ENCODE measurements around the gene RBM39.
"Not testable (repeated sequence)": the region's sequence is repeated elsewhere in the genome, so short reads cannot be mapped to it uniquely, and the experiment has no call there.

The RBM39 gene

GRCh38 chr20:35705894-35706293, 36.2 kb downstream of the RBM39 start:
- DNase-seq (ENCODE audit: low read depth), result not testable (repeated sequence)

DNA sequence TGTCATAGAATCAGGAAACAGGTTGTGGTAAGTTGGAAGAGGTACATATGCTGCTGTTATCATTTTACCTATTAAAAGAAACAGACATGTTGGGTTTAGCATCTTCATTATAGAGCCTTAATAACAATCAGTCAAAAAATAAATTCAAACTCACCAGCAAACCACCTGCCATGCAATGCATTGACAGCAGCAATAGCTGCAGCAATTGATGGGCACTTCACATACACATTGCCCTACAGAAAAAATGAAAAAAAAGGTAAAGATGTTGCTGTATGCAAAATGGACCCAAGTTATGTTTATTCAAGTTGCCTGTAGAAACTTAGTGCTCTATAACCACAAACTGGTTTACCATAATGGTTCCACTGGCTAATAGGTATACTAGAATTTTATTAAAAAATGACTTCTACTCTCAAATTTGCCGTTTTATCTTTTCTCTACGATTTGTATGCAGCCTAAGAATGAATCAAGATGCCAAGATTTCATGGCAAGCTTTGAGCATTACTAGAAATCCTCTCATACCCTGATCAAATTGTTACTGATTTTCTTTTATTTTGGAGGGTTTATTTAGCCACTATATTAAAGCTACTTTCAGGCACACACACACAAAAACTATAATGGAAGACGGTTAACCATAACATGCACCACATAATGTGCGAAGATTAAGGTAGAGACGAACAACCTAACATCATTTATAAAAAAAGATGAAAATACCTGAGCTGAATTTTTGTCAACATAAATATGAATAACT, 37.4 kb downstream of the RBM39 start:
- DNase-seq (ENCODE audit: low read depth), result no peak

DNA sequence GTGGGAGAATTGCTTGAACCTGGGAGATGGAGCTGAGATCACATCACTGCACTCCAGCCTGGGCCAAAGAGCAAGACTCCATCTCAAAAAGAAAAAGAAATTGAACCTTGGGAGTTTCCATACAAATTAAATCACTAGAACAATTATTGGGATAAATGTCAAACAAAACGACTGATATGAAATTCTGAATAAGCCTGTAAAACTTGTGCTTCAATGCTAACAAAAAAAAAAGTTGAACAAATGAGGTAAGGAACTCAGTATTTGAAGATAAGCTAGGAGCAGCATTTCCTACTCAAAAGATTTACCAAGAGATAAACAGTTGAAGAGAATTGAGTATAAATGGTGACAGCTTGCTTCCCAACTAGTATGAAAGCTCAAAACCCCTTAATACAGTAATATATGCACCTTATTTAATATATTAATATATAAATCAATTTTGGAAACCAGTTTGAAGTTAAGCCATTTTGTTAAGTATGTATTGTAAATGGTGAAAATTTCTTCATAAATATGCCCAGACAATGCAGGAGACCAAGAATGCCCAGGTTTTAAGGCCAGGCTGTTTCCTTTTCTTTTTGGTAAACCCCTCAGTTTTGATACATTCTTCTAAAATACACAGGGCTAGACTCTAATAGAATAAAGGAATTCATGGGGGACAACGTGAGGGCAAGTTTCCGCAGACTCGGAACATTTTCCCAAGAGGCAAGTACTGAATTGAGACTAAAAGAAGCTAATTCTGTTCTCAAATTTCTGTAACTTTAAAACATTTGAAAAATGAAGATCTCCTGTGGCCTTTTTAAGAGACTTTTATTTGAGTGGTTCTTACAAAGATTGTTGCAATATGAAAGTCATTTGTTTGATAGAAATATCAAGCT, 39.0 kb downstream of the RBM39 start:
- no peak for DNase-seq (ENCODE audit: low read depth)

GRCh38 chr20:35702051-35702823, 39.8 kb downstream of the RBM39 start:
- peak; percentile 71 for DNase-seq (ENCODE audit: low read depth)

GRCh38 chr20:35700625-35701148, 41.4 kb downstream of the RBM39 start:
- no peak for DNase-seq (ENCODE audit: low read depth)

GRCh38 chr20:35699957-35700624, 42.0 kb downstream of the RBM39 start:
- no peak for DNase-seq (ENCODE audit: low read depth)

GRCh38 chr20:35699127-35699956, 42.7 kb downstream of the RBM39 start, which contains the start of the genes NFS1 and ROMO1:
NFS1 (minus strand) TSS chr20:35699352; CDS start chr20:35699288, 64 bp downstream.
ROMO1 (plus strand) TSS chr20:35699405; CDS start chr20:35699633, 228 bp downstream.
- peak; percentile 83 for DNase-seq (ENCODE audit: low read depth)

DNA sequence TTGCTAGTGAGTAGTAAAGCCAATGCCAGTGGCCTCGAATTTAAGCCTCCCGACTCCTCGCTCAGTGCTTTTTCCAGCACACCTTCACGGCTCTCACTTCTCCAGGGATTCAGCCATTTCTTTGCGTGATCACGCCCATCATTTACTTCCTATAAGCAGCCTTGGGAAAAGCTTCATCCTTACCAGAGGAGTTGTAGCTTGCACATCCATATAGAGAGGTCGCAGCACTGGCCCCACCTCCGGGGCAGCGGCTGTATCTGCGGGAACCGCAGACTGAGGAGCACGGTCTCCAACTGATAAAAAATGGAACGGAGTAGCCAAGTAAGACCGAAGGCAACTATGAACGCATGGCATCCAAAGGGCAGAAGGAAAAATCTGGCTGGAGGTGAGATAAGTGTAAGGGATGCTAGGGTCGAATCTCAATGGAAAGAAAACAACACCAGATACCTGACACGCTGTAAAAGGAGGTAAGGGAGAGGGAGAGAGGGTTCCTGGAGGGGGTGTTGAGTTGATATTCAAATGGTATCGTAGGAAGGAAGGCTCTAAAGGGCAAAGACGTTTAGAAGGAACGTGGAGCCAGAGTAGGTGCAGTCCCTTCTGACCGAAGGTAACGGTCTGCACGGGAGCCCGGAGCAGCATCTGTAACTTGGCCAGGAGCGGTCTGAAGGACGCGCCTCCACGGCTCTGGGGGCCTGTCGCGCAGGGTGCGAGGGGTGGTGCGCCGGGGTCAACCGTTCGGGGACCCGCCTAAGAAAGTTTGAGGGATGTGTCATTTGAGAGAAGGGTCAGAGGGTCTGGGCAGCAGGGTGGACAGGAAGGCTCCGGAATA, 43.5 kb downstream of the RBM39 start:
- peak; percentile 30 for DNase-seq (ENCODE audit: low read depth)

GRCh38 chr20:35697696-35698297, 44.3 kb downstream of the RBM39 start:
- no peak for DNase-seq (ENCODE audit: low read depth)

GRCh38 chr20:35695978-35696377, 46.1 kb downstream of the RBM39 start:
- no peak for DNase-seq (ENCODE audit: low read depth)

DNA sequence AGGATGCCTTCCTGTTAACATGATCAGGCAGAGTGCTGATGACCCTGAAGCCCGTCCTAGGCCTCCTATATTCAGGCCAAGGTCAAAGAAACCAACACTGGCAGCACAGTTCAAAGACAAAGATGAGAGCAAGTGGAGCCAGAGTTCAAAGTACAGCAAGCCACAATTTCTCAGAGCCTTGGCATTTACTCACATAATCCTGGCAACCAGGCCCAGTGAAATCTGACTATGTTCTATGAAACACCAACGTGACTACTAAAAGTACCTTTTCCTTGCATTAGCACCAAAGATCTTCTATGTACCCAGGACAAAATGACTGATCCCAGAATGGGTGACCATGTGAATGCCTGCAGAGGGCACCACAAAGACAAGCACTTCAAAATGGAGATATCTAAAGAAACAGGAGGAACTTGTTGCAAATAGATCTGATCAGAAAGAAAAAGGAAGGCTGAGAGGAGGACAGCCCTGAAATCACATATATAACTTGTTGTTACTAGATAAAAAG, 46.8 kb downstream of the RBM39 start:
- no peak for DNase-seq (ENCODE audit: low read depth)

DNA sequence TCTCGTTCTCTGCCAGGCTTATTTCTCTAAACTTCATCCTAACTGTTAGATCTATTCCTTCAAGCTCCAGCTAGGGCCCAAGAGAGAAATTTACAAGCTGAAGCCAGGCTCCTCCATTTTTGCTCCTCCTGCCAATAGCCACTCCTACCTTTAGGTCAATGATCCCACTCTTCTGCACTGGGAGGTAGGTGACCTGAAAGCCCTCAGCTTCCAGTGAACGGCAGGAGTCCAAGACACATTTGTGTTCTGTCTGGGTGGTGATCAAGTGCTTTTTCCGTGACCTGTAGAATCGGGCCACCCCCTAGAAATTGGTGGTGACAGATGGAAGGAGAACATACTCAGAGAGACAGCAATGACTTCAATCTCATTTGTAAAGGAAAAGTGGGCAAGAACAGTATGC, 51.8 kb downstream of the RBM39 start:
- DNase-seq (ENCODE audit: low read depth), result no peak

DNA sequence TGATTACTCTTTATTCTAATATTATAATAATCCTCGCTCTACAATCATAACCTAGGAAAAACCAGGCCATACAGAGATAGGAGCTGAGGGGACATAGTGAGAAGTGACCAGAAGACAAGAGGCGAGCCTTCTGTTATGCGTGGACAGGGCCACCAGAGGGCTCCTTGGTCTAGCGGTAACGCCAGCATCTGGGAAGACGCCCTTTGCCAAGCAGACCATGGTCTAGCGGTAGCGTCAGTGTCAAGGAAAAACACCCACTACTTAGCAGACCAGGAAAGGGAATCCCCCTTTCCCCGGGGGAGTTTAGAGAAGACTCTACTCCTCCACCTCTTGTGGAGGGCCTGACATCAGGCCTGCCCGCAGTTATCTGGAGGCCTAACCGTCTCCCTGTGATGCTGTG, 55.2 kb downstream of the RBM39 start:
- peak; percentile 22 for DNase-seq (ENCODE audit: low read depth)

DNA sequence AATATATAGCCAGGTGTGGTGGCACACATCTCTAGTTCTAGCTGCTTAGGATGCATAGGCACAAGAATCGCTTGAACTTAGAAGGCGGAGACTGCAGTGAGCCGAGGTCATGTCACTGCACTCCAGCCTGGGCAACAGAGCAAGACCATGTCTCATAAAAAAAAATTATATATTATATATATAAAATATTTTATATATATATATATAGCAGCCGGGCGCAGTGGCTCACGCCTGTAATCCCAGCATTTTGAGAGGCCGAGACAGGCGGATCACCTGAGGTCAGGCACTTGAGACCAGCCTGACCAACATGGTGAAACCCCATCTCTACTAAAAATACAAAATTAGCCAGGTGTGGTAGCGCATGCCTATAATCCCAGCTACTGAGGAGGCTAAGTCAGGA, 56.7 kb downstream of the RBM39 start:
- DNase-seq (ENCODE audit: low read depth), result not testable (repeated sequence)

DNA sequence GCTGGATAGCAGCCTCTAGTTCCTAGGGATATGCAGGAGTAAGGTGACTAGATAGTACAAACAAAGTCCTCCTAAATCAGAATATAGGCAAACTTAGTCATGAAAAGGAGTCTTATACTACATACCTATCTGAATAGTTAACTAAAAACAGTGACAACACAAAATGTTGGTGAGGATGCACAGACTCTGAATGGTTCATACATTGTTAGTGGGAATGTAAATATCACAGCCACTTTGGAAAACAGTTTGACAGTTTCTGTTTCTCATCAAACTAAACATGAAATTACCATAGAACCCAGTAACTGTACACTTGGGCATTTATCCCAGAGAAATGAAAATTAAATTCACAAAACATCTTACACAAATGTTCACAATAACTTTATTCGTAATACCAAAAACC, 60.1 kb downstream of the RBM39 start:
- no peak for DNase-seq (ENCODE audit: low read depth)

- no peak for DNase-seq (ENCODE audit: low read depth)
Measured at GRCh38 chr20:35680452-35681183, 61.4 kb downstream of the RBM39 start.

DNA sequence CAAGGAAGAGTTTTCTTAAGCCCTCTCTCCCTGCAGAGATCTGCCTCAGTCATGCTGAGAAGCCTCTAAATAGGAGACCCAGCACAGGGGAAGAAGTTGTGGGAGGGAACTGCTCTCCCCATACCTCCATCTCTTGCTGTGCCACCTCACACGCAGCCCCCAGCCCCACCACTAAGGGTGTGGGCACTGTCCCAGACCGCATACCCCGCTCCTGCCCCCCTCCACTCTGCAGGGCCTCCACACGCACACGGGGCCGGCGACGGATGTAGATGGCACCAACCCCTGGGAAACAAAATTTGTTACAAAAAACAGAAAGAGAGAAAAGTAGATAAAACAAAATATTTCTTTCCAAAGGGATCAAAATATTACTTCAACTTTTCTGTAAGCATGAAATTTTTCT, 67.1 kb downstream of the RBM39 start:
- DNase-seq (ENCODE audit: low read depth), result no peak

DNA sequence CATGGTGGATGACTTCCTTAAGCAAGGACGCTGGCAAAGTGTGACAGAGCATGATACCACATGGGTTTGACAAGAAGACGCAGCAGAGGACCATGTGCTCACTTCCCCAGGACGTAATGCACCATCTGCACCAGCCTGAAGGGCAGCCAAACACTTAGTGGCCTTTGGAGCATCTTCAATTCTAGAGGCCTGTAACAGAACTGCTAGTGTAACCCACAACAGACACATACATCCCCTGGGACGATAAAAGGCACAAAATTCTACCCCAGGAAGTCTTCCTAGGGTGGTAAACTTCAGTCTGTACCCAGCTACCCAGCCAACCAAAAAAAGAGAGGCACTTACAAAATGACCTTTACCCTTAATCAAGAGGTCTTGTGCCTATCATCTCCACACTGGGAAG, 68.2 kb downstream of the RBM39 start:
- no peak for DNase-seq (ENCODE audit: low read depth)

All from EH (cell line).